GM18867 (cell line): ENCODE measurements around the gene CORIN.
"Not testable (repeated sequence)": the region's sequence is repeated elsewhere in the genome, so short reads cannot be mapped to it uniquely, and the experiment has no call there.

ENCODE experiments used
- ATAC-seq: cut with Tn5 transposase; IDR thresholded peaks from one replicate; pipeline ENCODE4 v1.9.1; 2021; ENCODE audit warnings: mild to moderate bottlenecking, moderate library complexity; ENCODE audit not compliant: unreplicated experiment

The CORIN gene

DNA sequence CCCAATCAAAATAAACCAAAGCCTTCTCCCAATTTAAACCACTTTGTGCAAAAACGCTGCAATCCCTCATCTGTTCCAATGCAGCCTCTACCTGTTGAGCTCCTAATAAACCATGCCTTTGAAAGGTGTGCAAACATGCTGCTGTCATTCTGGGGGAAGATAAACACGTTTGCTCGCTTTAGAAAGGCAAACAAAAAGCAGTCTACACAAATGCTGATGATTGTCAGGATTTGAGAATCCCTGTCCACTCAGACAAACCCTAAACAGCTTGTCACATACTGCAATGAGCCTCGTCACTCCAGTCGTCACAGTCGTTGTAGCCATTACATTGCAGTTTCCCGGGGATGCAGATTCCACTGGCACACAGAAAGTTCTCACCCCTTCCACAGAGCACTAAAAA lies 145.2 kb downstream of the CORIN start:
- no peak for ATAC-seq

DNA sequence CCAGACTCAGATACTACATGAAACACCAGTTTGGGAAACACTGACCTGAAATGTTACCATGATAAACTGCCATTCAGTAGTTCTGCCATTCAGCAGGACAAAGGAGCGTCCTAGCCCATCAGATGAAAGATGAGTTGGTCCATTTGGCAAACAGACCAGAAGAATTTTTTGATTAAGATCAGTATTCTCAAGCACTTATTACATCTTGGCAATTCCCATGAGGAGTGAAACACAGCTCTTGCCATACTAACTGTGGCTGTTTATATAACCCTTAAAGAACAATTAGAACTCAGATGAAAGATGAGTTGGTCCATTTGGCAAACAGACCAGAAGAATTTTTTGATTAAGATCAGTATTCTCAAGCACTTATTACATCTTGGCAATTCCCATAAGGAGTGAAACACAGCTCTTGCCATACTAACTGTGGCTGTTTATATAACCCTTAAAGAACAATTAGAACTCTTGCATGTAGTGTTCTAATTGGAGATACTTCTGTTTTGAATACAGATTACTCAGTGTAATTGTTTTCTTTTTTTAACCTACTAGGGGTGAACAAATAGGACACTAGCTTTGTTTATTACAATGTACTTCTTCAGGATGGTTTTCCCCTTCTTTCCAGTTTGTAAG lies 146.0 kb downstream of the CORIN start:
- not testable (repeated sequence) for ATAC-seq

DNA sequence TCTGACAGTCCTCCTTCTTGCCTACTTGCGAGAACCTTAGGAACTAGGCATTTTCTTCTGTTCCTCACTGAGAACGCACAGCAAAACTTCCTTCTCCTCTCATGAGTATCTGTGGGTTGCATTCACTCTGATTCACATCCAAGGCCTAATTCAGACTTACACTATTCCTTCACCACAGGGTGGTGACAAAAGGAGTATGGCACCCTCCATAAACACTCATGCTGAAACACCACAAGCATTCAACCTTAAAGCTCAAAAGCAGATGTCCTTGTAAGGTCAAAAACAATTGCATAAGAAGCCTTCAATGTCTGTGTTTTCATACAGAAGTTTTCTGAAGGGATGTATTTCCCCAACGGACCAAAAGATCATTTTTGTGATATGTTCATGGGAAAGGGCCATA lies 147.3 kb downstream of the CORIN start:
- no peak for ATAC-seq

DNA sequence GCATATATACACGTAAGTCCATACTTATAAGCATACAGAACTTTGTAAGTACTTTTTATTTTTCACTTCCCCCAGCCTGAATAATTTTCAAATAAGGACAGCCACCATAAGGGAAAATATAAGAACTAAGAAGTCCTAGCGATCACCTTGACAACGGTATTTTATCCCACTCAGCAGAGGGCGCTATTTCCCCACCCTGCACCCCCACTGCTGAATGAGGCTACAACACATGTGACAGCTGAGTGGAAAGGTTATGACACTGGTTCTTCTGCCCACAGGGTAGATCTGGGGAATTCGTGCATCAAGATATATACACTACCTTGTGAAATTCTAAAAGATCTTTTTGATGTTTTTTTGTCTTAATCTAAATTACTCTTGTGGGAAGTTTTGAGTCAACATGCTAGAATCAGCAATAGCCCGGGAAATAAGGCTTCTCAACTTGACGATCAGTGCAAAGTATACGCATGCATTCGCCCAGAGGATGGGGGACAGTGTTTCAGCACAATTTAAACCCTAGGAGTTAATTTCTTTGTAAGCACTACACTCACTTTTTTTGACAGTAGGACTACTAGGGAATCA lies 151.5 kb downstream of the CORIN start:
- peak; percentile 88 for ATAC-seq

DNA sequence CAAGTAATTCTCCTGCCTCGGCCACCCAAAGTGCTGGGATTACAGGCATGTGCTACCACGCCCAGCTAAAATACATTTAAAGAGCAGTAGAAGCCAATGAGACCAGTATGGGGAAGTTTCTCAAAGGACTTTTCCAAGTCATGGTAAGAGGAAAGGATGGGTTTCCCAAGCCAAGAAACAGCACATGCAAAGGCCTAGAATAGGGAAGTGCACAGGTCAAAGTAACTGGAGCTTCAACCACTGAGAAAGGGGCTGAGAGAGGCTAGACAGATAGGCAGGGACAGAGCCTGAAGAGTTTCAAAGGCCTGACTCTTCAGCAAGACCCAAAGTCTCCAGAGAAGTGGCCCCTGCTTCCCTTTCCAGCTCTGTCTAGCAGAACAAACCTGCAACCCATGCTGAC lies 162.1 kb downstream of the CORIN start:
- no peak for ATAC-seq

DNA sequence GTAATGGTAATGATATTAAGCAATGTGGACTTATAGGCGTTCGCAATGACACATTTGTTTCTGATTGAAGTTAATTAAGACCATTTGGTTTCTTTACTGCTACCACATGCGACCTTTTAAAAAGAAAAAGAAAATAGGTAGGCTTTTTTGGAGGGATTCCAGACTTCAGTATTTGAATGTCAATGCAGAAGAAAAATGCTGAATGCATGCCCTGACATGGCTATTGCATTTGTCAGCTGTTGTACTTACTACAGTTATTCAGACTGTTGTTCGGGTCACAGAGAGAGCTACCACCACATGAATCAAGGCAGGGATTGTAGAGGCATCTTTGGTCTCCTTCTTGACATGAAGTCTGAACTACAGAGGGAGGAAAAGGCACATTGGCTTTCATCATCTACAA lies 163.7 kb downstream of the CORIN start:
- no peak for ATAC-seq

DNA sequence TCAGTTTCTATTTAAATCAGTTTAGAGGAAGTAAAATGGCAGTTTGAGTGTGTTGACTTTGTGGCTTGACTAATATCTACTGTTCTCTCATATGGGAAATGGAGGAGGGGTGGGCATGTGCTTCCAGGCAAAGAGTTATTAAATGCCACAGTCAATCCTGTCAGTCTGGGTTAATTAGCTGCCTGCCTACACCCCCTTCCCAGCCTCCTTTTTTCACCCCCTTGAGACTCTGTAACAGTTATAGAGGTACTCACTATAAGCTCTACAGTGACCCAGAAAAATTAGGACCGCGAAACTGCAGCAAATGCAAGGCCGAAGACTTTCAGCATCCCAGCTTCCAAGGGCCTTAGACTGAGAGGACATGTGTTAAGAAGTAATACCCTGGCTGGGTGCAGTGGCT lies 165.2 kb downstream of the CORIN start:
- no peak for ATAC-seq

DNA sequence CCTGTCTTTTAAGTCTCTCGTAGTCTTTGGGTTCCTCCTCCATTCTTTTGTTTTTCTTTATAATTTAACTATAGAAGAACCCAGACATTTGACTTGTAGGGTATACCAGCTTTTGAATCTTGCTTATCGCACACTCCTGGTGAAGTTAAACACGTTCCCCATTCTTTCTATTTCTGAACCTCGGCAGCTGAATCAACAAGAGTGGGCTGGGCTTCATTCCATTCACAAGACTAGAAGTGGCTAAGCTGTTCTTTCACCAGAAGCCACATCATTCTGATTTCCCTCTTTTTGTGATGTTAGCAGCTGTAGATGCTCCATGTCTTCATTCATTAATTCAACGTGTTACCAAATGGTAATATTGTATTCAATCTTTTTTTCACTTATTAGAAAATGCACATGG lies 167.9 kb downstream of the CORIN start:
- no peak for ATAC-seq

DNA sequence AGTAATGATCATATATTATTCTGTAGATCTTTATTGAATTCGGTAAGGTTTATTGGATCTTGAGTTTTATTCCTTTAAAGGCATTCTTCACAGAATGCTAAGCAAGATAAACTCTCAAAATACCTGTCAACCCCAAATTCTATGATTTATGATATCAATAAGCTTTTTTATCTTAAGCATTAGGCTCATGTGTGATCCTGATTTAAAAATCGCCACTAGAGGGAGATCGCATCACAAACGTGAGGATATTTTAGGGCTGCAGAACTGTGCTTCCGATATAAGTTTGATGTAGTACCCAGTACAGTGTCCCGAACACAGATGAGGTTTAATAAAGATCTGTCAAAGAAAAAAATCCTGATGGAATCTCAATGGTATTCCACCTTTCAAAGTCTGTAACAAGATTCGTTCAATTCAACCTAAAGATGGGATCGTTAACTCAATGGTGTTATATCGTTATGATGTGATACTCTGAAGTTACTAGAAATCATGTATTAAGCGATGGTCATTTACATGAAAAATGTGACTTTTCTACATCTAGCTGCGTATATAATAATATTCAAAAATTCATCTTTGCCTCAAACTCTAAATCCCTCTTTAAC lies 169.0 kb downstream of the CORIN start:
- ATAC-seq = peak; percentile 84

DNA sequence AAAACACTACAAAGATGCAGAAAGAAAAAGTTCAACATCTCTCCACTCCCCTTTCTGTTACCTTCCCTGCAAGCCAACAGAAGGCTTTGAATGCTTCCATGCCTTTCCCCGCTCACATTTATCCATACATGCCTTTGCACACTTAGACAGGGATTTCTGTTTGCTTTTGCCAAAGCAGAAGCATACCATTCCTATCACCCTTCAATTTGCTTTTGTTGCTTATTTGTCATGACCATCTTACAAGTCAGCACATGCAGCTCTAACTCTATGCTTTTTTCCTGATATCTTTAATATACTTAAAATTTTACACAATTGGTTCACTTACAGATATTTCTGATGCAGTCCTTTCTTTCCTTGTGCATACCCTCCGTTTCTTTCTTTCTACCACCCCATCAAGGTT lies 169.6 kb downstream of the CORIN start:
- no peak for ATAC-seq

DNA sequence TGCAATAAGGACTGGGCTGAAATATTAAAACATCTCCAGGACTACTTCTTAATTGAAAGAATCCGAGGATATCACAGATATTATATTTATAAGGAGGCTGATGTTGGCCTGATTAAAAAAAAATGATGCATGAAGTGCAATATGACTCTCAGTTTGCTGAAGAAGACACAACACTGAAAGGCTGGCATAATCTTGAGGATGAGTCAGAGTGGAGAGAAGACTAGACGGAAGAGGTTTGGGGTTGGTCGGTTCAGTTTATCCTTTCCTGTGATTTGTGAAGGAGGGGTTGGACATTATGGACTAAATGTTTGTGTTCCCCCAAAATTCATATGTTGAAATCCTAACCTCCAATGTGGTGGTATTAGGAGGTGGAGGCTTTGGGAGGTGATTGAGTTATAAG lies 170.3 kb downstream of the CORIN start:
- ATAC-seq = no peak

DNA sequence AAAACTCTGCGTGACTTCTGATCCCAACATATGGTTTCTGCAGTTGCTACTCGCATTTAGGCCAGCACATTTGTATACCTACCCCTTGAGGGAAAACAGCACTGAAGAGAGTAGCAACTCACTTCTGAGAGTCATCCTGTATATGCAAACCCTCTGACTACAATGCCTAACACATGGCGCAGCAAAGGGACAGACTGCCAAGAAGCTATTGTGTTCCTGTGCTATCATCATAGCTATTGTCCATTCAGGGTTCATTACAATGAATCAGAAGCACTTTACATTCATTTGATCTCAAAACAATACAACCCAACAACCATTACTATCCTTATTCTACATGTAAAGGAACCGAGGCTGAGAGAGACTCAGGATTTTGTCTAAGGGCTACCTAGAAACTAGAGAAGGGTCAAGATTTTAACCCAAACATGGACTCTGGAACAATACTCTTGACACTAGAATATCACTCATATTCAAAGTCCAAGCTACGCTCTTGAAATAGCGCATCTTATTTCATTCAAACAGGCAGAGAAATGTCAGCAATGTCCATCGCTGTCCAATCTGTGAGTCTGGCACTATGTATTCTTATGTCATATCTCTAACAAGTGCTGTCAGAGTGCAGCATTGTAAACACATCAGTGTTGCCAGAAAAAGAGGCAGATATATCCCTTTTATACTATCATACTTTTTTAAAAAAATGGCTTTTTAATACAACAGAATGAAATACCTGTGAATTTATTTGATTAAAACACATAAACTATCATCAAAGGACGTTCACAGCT lies 173.6 kb downstream of the CORIN start:
- ATAC-seq = no peak

DNA sequence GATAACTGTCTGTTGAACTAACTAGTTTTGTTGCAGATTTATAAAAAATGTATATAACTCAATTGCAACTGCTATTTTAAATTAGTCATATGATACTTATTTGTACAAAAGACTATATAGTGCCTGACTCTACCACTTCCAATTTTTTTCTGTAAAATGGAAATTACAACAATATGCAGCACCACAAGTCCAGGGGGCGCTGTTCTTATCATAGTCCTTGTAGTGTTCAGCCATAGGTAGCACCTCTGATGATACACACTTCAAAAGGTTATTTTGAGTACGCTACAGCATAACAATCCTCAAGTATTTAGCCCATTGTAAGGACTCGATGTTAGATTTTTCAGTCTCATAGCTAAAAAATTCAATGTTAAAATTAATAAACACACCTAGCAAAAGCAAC lies 174.9 kb downstream of the CORIN start:
- ATAC-seq = no peak

DNA sequence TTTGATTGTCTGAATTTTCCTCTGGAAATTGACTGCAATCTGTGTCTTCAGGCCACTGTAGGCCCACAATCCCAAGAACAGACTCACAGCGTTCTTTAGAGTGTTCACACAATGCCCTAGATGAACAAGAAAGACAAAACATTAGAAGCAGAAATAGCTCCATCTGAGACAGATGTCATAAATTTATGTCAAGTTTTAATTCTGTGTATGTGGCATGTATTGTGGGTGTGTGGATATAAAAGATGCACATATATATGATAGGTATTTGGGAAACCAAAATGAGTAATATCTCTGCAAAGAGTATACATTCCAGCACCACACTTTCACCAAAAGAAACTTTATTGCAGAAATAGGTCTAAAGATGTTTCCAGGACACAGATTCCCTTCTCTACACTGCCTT lies 176.1 kb downstream of the CORIN start:
- ATAC-seq = no peak

DNA sequence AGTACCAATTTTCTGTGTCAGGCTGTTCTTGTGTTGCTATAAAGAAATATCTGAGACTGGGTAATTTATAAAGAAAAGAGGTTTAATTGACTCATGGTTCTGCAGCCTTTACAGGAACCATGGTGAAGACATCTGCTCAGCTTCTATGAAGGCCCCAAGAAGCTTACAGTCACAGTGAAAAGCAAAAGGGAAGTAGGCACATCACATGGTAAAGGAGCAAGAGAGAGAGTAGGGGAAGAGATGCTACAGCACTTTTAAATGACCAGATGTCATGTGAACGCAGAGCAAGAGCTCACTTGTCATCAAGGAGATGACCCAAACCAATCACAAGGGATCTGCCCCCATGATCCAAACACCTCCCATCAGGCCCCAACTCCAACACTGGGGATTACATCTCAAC lies 178.5 kb downstream of the CORIN start:
- ATAC-seq = no peak

DNA sequence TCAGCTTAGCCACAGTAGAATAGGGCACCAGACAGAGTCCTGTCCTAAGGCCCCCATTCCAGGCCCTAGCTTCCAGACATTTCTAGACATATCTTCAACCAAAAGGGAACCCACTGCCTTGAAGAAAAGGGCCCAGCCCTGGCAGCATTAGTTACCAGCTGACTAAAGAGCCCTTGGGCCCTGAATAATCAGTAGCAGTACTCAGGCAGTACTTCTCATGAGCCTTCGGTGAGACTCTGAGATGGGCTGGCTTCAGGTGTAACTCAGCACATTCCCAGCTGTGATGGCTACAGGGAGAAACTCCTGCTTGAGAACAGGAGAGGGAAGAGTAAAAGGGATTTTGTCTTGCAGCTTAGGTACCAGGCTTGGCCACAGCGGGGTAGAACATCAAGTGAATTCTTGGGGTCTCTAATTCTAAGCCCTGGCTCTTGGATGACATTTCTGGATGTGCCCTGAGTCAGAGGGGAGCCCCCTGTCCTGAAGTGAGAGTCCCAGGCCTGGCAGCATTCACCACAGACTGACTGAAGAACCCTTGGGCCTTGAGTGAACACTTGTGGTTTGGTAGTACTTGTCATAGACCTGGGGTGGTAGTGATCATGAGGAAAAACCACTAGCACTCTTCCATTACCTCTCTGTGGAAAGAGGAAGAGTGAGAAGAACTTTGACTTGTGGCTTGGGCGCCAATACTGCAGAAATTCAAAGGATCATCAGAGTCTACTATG lies 182.7 kb downstream of the CORIN start:
- no peak for ATAC-seq

DNA sequence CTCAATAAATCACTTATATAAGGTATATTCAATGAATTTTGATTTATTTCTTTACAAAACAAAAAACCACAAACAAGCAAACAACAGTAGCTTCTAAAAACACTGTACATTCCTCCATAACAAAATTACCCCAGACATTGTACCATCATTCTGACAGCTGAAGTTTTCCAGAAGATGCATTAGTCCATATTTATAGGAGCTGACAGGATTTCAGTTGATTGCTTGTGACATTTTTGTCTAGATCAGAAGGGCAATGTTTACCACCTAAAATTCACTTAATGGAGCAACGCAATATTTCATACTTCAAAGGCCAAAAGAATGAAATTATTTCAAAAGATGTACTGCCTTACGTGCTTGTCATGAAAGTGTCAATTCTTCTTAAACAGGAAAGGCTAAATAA lies 185.8 kb downstream of the CORIN start:
- ATAC-seq = no peak

DNA sequence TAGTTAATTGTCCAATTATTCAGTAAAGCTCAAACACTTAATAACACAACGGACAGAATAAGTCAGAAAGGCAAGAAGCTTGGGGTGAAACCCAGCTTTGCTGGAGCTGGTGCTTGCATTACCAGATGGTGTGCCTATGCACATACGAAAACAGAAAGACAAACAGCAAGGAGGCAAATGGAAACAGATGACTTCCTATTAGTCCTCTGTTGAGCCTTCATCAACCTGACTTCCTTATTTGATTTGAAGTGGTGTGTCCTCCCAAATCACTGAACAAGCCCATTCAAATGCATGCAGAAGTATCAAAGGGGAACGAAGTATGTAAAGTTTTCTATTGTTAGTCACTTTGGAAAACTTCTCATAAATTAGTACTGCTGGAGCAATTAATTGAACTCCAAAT lies 186.6 kb downstream of the CORIN start:
- no peak for ATAC-seq

DNA sequence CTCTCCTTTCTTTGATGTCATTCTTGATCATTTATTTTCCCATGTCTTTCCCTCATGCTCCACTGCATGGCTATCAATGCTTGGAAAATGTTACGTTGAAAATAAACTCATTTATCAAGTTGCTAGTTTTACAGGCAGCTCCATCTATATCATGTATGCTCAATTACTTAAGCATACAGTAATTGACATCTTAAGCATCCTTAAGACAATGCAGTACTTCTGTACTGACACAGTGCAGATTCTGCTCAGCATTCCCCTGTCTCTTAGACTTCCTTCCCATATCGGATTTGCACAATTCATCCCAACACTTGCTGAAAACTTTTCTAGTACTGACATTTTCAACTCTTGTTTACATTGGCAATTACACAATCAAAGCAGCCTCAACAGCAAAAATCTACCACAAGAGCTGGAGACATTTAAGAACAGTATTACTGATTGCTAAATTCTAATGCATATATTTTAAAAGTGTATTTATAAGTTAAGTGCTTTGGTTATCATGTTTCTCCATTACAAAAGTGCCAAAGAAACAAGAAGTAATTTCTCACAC lies 187.2 kb downstream of the CORIN start:
- no peak for ATAC-seq

DNA sequence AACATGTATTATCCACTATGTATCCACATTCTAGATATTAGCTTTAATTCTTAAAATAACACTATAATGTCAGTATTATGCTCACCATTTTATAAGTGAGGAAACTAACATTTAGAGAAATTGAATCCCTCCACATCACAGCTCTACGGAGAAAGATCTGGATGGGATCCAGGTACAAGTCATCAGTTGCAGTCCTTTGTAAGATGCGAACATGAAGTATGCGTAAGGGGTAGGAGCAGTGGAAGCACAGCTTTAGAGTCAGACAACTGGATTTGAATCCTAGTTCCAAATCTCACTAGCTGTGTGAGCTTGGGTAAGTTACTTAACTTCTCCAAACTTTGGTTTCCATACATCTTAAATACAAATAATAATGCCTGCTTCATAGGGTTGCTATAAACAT lies 190.3 kb downstream of the CORIN start:
- no peak for ATAC-seq

DNA sequence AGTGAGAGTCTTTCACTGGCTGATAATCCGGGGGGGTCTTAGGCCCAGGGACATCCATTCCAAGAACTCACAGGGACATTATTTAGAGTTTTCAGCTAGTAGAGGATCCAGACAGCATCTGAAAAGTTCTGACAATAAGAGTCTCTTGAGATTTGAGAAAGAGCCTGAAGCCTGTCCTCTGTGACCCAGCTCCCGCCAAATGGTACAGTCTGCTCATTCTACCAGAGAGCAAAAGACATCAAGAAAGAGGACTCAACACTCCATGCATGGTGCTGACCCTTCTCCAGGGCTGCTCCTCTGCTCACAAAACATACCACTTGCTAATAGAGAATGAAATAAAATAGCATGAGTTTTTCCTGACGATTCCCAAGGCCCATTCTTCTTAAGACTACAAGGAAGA lies 190.8 kb downstream of the CORIN start:
- no peak for ATAC-seq
